Right atrium auricular region (tissue), 2 donors: Measurements from ENCODE around the gene UHRF1. TPM values are rescaled to one million over a fixed set of nuclear protein-coding genes. Genes with fewer than 3 reads are reported as not detected.
"Not testable (repeated sequence)": the region's sequence is repeated elsewhere in the genome, so short reads cannot be mapped to it uniquely, and the experiment has no call there.

ENCODE experiments used
- DNase-seq: peaks from one replicate; pipeline ENCODE4 v3.0.0-alpha.2; 2019; ENCODE audit warnings: low spot score
- H3K27ac ChIP-seq, 2 donors: fragments of 200-600 bp; sonication (generic); 1 replicate in 1 of 2; 2 replicates in 1 of 2; pipeline ENCODE4 v1.5.1; 2016 to 2019
- H3K27me3 ChIP-seq, 2 donors: fragments of 200-600 bp; sonication (generic); one replicate each; pipeline versions ENCODE4 v1.5.1 to v1.6.0; 2017 to 2019
- H3K36me3 ChIP-seq: fragments of 200-600 bp; sonication (generic); one replicate; pipeline ENCODE4 v1.5.1; 2016
- H3K4me1 ChIP-seq, 2 donors: fragments of 200-600 bp; sonication (generic); one replicate each; pipeline versions ENCODE4 v1.5.1 to v1.6.0; 2017 to 2019
- H3K4me3 ChIP-seq, 2 donors: fragments of 200-600 bp; sonication (generic); 1 replicate in 1 of 2; 2 replicates in 1 of 2; pipeline ENCODE4 v1.5.1; 2017 to 2019; ENCODE audit warnings: mild to moderate bottlenecking in 1 of 2, moderate library complexity in 1 of 2
- H3K9me3 ChIP-seq, 2 donors: fragments of 200-600 bp; sonication (generic); one replicate each; pipeline ENCODE4 v1.5.1; 2019
- total RNA-seq, 2 donors: library from RNA; depleted of rRNA; stranded (reverse); fragments of >200 nt; gene quantifications; one replicate each; pipeline ENCODE4 v1.1.0, GENCODE V29; 2016
- TF ChIP-seq, protein P1 (sequence below), 2 donors: fragments of 200-600 bp; sonication (generic); IDR thresholded peaks; one replicate each; pipeline ENCODE4 v1.5.1; 2019; ENCODE audit warnings: antibody characterized with exemption in 2 of 2

Gene UHRF1
- total RNA-seq, 2 donors from 2014 or later = 0.28 to 0.33 TPM

DNA sequence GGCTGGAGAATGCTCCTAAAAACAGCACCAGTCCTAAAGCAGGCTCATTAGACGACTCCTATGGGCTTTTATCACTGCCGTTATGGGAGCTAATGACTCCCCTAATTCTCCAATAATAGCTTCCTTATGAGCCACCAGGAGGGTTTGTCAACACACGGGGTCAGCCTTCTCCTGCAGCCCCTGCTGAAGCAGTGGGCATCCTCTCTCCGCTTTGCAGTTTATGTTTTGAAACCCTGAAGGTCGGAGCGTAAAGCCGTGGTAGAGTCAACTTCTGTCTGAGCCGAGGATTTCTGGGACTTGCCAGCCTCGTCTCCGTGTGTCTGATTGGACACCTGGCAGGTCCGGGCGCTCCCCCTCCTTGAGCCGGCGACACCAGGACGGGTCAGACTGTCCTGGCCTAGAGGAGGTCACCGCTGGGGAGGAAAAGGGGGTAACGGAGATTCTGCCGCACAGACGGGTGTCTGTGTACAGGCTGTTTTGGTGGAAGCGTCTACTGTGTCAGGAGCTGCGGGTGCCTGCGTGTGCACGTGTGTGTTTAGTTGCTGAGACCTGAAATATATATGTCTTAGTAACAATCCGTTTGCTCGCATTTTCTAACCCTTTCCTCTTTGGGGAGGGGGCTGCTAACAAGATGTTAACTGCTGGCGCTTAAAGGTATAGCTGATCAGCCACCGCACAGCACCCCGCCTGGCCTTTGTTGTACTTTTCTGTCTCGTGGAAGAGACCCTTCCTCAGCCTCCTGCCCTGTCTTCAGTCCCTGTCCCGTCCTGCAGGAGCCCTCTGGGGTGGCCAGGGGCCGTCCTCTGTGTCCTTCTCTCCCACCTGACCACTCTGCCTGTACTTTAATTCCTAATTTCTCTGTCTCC is 61.5 kb downstream of the UHRF1 start:
- peak overlapping the region; percentile 69 to 82 for H3K27ac ChIP-seq
- H3K36me3 ChIP-seq = no peaks in the 10 kb centered on the region
- DNase-seq = no peak
- peaks cover 0 to 60% of the 10 kb centered on the region in 2 donors for H3K4me1 ChIP-seq
- TF ChIP-seq, protein P1, sequence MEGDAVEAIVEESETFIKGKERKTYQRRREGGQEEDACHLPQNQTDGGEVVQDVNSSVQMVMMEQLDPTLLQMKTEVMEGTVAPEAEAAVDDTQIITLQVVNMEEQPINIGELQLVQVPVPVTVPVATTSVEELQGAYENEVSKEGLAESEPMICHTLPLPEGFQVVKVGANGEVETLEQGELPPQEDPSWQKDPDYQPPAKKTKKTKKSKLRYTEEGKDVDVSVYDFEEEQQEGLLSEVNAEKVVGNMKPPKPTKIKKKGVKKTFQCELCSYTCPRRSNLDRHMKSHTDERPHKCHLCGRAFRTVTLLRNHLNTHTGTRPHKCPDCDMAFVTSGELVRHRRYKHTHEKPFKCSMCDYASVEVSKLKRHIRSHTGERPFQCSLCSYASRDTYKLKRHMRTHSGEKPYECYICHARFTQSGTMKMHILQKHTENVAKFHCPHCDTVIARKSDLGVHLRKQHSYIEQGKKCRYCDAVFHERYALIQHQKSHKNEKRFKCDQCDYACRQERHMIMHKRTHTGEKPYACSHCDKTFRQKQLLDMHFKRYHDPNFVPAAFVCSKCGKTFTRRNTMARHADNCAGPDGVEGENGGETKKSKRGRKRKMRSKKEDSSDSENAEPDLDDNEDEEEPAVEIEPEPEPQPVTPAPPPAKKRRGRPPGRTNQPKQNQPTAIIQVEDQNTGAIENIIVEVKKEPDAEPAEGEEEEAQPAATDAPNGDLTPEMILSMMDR (IDR thresholded peaks at IDR 0.05) = no peak
- no peaks in the 10 kb centered on the region for H3K27me3 ChIP-seq
- H3K9me3 ChIP-seq = no peaks in the 10 kb centered on the region
- peak overlapping the region; percentile 61 to 71 for H3K4me3 ChIP-seq

DNA sequence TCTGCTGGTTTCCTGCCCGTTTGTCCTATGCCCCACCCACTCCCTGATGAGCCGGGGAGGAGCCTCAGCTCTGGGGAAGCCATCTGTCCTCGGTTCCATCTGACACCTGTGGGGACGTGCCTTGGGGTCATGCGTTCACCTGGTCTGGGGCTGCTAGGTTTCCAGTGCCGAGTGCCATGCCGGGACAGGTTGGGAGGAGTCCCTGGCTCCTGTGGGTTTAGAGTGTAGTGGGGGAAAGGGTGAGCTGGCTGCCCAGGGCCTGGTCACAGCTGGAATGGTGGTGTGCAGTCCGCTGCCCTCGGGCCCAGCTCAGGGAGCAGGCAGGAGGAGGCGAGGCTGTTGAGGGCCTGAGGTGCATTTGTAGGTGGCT is 62.1 kb downstream of the UHRF1 start:
- Histone ChIP-seq H3K36me3 (no peaks in the 10 kb centered on the region), H3K27ac (peak overlapping the region; percentile 69 to 82), H3K9me3 (no peaks in the 10 kb centered on the region), H3K4me3 (peak overlapping the region; percentile 61 to 71), H3K27me3 (no peaks in the 10 kb centered on the region), H3K4me1 (peaks cover 0 to 67% of the 10 kb centered on the region in 2 donors)
- DNase-seq = no peak
- TF ChIP-seq, protein P1 (IDR thresholded peaks at IDR 0.05) = no peak

DNA sequence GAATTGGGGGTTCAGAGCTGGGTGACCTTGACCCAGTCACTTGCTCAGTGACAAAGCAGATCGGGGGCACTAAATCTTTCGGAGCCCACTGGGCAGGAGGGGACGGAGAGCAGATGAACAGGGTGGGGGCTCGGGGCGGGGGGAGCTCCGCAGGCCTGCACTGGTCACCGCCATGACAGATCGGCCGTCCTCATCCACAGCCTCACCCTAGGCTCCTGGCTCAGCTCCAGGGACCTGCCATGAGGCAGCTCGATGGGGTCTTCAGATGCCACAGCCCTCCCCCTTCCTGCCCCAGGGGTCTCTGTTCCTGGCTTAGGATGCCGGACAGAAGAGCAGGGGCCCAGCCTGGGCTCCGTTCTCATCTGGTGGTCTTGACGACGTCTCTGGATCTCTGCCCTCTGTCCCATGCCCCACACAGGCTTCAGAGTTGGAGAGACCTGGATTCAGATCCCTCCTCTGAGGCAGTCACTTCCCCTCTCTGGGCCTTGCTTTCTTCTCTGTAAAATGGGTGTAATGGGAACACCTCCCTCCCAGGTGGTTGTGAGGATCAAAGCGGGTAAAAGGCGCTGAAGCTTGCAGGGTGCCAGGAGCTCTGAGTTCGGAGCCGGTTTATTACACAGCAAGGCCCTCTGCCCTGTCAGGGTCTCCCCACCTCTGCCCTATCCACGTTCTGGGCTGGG is 62.7 kb downstream of the UHRF1 start:
- TF ChIP-seq, protein P1 (IDR thresholded peaks at IDR 0.05) = no peak
- Histone ChIP-seq H3K4me3 (peak overlapping the region in 1 of 2 donors; percentile 71), H3K27me3 (no peaks in the 10 kb centered on the region), H3K27ac (peak overlapping the region; percentile 69 to 82), H3K9me3 (no peaks in the 10 kb centered on the region), H3K36me3 (no peaks in the 10 kb centered on the region), H3K4me1 (peaks cover 0 to 72% of the 10 kb centered on the region in 2 donors)
- DNase-seq = no peak

DNA sequence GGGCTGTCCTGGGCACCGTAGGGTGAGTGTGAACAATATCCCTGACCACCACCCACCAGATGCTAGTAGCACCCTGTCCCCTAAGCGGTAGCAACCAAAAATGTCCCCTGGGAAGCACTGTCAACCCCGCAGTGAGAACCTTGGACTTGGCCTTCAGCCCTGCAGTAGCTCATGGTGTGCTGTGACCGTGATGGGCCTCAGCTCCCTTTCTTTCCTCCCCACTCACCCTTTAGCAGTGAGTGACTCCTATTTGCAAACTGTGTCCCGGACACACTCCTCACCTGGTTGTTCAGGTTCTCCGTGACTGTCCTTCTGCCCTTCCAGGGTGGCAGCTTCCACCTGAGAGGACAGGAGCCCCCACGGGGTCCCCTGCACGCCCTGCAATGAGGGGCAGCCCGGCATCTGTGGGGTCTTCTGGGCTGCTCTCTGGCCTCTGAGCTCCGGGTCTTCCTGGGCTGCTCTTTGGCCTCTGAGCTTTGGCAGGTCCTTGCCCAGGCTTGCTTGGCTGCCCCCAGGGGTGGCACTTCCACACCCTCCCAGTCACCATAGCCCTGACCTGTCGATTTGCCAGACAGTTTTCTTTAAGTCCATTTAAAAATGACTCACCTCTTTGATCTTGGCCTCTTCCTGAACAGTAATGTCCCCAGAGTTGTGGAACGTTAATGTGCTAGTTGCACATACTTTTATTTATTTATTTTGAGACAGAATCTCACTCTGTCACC is 63.4 kb downstream of the UHRF1 start:
- Histone ChIP-seq H3K36me3 (no peaks in the 10 kb centered on the region), H3K9me3 (no peaks in the 10 kb centered on the region), H3K4me3 (no peak overlapping the region), H3K4me1 (peaks cover 0 to 79% of the 10 kb centered on the region in 2 donors), H3K27me3 (no peaks in the 10 kb centered on the region), H3K27ac (peak overlapping the region in 1 of 2 donors; percentile 82)
- TF ChIP-seq, protein P1 (IDR thresholded peaks at IDR 0.05) = no peak
- DNase-seq = no peak

DNA sequence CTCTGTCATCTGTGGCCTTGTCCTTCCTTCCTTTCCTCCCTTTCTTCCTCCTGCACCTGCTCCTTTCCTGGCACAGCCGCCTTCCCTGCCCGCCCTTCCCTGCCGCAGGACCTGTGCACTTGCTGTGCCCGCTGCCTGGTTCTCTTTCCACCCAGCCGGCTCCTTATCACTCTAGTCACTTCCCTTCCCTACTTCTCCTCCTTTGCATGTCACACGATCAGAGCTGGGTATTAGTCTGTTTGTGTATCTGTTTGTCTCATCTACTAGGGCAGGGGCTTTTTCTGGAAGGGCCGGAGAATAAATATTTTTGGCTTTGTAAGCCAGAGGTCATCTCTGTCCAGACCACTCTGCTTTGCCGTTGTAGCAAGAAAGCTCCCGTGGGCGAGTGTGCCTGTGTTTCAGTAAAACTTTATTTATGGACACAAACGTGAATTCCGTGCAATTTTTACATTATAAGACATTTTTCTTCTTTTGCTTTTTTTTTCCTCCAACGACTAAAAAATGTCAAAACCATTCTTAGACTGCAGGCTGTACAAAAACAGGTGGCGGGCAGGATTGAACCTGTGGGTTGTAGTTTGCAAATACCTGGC is 65.7 kb downstream of the UHRF1 start:
- DNase-seq = no peak
- Histone ChIP-seq H3K27me3 (no peaks in the 10 kb centered on the region), H3K4me3 (no peak overlapping the region), H3K4me1 (peaks cover 0 to 84% of the 10 kb centered on the region in 2 donors), H3K27ac (peak overlapping the region in 1 of 2 donors; percentile 82), H3K36me3 (no peaks in the 10 kb centered on the region), H3K9me3 (no peaks in the 10 kb centered on the region)
- TF ChIP-seq, protein P1 (IDR thresholded peaks at IDR 0.05) = no peak

DNA sequence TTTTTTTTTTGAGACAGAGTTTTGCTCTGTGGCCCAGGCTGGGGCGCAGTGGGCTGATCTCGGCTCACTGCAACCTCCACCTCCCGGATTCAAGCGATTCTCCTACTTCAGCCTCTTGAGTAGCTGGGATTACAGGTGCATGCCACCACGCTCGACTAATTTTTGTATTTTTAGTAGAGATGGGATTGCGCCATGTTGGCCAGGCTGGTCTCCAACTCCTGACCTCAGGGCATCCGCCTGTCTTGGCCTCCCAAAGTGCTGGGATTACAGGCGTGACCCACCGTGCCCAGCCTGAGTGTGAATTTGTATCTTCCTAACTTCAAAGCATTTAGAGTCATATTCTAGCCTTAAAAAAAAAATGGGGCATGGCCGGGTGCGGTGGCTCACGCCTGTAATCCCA is 66.3 kb downstream of the UHRF1 start:
- Histone ChIP-seq H3K27ac (peak overlapping the region; percentile 82), H3K4me1 (peaks cover 0 to 78% of the 10 kb centered on the region in 2 donors)
- H3K4me3 ChIP-seq, H3K27me3 ChIP-seq, DNase-seq, H3K9me3 ChIP-seq, H3K36me3 ChIP-seq: not testable (repeated sequence)
